Caco-2 (cell line): ENCODE data around the gene CLPSL1. TPM values are rescaled to one million over a fixed set of nuclear protein-coding genes. Genes with fewer than 3 reads are reported as not detected.

Source experiments
- BruUV-seq: library from RNA; stranded (reverse); fragments of 400-500 nt; replicated peaks from 2 replicates; lab custom pipeline; 2021; lab: Mats Ljungman, UMichigan
- CTCF ChIA-PET: fragments of 300-600 bp; sonication (Branson Sonifier 250); formaldehyde crosslinking; loops from one replicate; lab custom pipeline; 2022; ENCODE audit warnings: antibody characterized with exemption; lab: Charles Lee
- POLR2A ChIA-PET: fragments of 300-600 bp; sonication (Branson Sonifier 250); formaldehyde crosslinking; loops from one replicate; lab custom pipeline; 2022; ENCODE audit warnings: antibody characterized with exemption; lab: Charles Lee
- DNase-seq, 2 experiments: peaks; one replicate each; pipeline versions ENCODE4 v3.0.0 to v3.0.0-alpha.2; 2020 to 2022
- H3K27me3 ChIP-seq: replicated peaks from 2 replicates; pipeline ENCODE4 v1.6.0; 2011; ENCODE audit warnings: low read length; ENCODE audit not compliant: control insufficient read depth, insufficient read depth
- H3K36me3 ChIP-seq: 2 replicates; pipeline ENCODE4 v1.5.1; 2011; ENCODE audit warnings: low read length; ENCODE audit not compliant: control insufficient read depth, insufficient read depth
- H3K4me1 ChIP-seq: fragments of 250-450 bp; sonication (Bioruptor Pico); 2 replicates; pipeline ENCODE4 v1.5.1; 2020; ENCODE audit warnings: mild to moderate bottlenecking
- H3K4me3 ChIP-seq: 2 replicates; pipeline ENCODE4 v1.5.1; 2011; ENCODE audit warnings: low read depth, mild to moderate bottlenecking, control low read depth, low read length
- H3K9me3 ChIP-seq: fragments of 250-450 bp; sonication (Bioruptor Pico); 2 replicates; pipeline ENCODE4 v1.5.1; 2020; ENCODE audit warnings: mild to moderate bottlenecking, moderate library complexity
- H3K27ac Mint-ChIP-seq: one replicate; pipeline ENCODE4 v1.8.0; 2022; ENCODE audit warnings: mixed read lengths; ENCODE audit not compliant: unreplicated experiment
- H3K27me3 Mint-ChIP-seq: one replicate; pipeline ENCODE4 v1.8.0; 2022; ENCODE audit warnings: mixed read lengths; ENCODE audit not compliant: insufficient read depth, unreplicated experiment
- H3K36me3 Mint-ChIP-seq: one replicate; pipeline ENCODE4 v1.8.0; 2022; ENCODE audit warnings: mild to moderate bottlenecking, mixed read lengths; ENCODE audit not compliant: insufficient read depth, unreplicated experiment
- H3K4me1 Mint-ChIP-seq: one replicate; pipeline ENCODE4 v1.8.0; 2022; ENCODE audit warnings: low read depth, mixed read lengths; ENCODE audit not compliant: unreplicated experiment
- H3K4me3 Mint-ChIP-seq: one replicate; pipeline ENCODE4 v1.8.0; 2022; ENCODE audit warnings: mild to moderate bottlenecking, moderate library complexity, mixed read lengths; ENCODE audit not compliant: unreplicated experiment
- H3K9me3 Mint-ChIP-seq: one replicate; pipeline ENCODE4 v1.8.0; 2022; ENCODE audit warnings: mixed read lengths; ENCODE audit not compliant: unreplicated experiment
- intact Hi-C: fragments of 100-400 bp; cut with micrococcal nuclease; formaldehyde crosslinking; loops from one replicate; pipeline ENCODE4 v1.10.0; 2022; ENCODE audit not compliant: unreplicated experiment
- total RNA-seq: library from RNA; stranded (reverse); gene quantifications from 2 replicates; pipeline ENCODE4 v1.2.3, GENCODE V29; 2022
- TF ChIP-seq, protein P1 (sequence below), 2 experiments: fragments of 200-600 bp in 1 of 2; IDR thresholded peaks; 1 replicate in 1 of 2; 2 replicates in 1 of 2; pipeline versions ENCODE4 v1.5.1 to v1.8.0; 2011 to 2022; ENCODE audit warnings: antibody characterized with exemption in 1 of 2, control low read depth in 1 of 2, inconsistent platforms in 1 of 2, low read depth in 1 of 2, low read length in 1 of 2, mild to moderate bottlenecking in 1 of 2, moderate library complexity in 1 of 2; ENCODE audit not compliant: insufficient read depth in 1 of 2, severe bottlenecking in 1 of 2, unreplicated experiment in 1 of 2

CLPSL1 gene
- total RNA-seq, 1 experiment from 2014 or later: not detected

DNA sequence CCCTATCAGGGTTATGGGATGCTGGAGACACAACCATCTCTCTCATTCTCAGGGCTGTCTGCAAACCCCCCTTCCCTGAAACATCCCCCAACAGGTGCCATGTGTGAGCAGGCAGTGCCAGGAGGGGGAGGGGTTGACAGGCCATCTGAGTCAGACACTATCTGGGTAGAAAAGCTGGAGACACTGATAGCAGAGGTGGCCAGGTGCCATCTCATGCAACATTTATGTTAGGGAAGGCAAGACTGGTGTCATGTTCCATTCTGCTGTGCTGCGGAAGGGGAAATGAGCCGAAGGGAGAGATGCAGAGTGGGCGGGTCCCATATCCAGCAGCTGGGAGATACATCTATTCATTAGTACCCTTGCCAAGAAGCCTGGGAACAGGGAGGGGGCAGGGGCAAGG, 27.9 kb downstream of the CLPSL1 start:
- DNase-seq: no peak
- no peak overlapping the region for H3K4me3 ChIP-seq
- H3K36me3 Mint-ChIP-seq: no peaks in the 10 kb centered on the region
- H3K4me1 Mint-ChIP-seq: peaks cover 6% of the 10 kb centered on the region
- ChIA-PET CTCF (no interaction called here), POLR2A (no interaction called here)
- H3K27me3 Mint-ChIP-seq: no peaks in the 10 kb centered on the region
- H3K4me1 ChIP-seq: no peaks in the 10 kb centered on the region
- H3K9me3 Mint-ChIP-seq: no peaks in the 10 kb centered on the region
- H3K27me3 ChIP-seq: no peaks in the 10 kb centered on the region
- H3K36me3 ChIP-seq: no peaks in the 10 kb centered on the region
- no peaks in the 10 kb centered on the region for H3K9me3 ChIP-seq
- BruUV-seq: no TSS peak
- TF ChIP-seq, protein P1, sequence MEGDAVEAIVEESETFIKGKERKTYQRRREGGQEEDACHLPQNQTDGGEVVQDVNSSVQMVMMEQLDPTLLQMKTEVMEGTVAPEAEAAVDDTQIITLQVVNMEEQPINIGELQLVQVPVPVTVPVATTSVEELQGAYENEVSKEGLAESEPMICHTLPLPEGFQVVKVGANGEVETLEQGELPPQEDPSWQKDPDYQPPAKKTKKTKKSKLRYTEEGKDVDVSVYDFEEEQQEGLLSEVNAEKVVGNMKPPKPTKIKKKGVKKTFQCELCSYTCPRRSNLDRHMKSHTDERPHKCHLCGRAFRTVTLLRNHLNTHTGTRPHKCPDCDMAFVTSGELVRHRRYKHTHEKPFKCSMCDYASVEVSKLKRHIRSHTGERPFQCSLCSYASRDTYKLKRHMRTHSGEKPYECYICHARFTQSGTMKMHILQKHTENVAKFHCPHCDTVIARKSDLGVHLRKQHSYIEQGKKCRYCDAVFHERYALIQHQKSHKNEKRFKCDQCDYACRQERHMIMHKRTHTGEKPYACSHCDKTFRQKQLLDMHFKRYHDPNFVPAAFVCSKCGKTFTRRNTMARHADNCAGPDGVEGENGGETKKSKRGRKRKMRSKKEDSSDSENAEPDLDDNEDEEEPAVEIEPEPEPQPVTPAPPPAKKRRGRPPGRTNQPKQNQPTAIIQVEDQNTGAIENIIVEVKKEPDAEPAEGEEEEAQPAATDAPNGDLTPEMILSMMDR (IDR thresholded peaks at IDR 0.05; ENCODE audit: insufficient read depth in 1 of 2, low read depth in 1 of 2, low read length in 1 of 2, severe bottlenecking in 1 of 2, unreplicated experiment in 1 of 2): no peak
- no peak overlapping the region for H3K4me3 Mint-ChIP-seq
- H3K27ac Mint-ChIP-seq: no peak overlapping the region
- intact Hi-C loops: no loop called here

DNA sequence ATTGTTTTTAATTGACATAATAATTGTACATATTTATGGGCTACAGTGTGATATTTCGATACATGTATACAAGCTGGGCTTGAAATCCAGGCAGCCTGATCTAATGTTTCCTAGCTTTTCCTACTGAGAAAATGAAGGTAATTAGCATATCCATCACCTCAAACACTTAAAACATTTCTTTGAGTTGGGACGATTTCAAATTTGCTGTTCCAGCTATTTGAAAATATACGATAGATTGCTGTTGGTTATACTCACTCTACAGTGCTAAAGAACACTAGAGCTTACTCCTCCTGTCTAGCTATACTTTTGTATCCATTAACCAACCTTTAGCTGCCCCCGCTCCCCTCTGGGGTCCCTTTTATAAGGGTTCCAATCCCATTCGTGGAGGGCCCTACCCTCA, 29.0 kb downstream of the CLPSL1 start:
- intact Hi-C loops: no loop called here
- CTCF ChIA-PET: no interaction called here
- Mint-ChIP-seq H3K36me3 (no peaks in the 10 kb centered on the region), H3K9me3 (no peaks in the 10 kb centered on the region), H3K27ac (no peak overlapping the region), H3K4me1 (peaks cover 6% of the 10 kb centered on the region), H3K27me3 (no peaks in the 10 kb centered on the region), H3K4me3 (no peak overlapping the region)
- DNase-seq: no peak
- Histone ChIP-seq H3K27me3 (no peaks in the 10 kb centered on the region), H3K4me1 (no peaks in the 10 kb centered on the region), H3K9me3 (no peaks in the 10 kb centered on the region), H3K36me3 (no peaks in the 10 kb centered on the region), H3K4me3 (no peak overlapping the region)
- POLR2A ChIA-PET: no interaction called here
- TF ChIP-seq, protein P1 (IDR thresholded peaks at IDR 0.05; ENCODE audit: insufficient read depth in 1 of 2, low read depth in 1 of 2, low read length in 1 of 2, severe bottlenecking in 1 of 2, unreplicated experiment in 1 of 2): no peak
- BruUV-seq: no TSS peak

- Mint-ChIP-seq H3K9me3 (no peaks in the 10 kb centered on the region), H3K27ac (no peak overlapping the region), H3K27me3 (no peaks in the 10 kb centered on the region), H3K4me3 (no peak overlapping the region), H3K36me3 (no peaks in the 10 kb centered on the region), H3K4me1 (peaks cover 6% of the 10 kb centered on the region)
- Histone ChIP-seq H3K4me3 (no peak overlapping the region), H3K36me3 (no peaks in the 10 kb centered on the region), H3K4me1 (no peaks in the 10 kb centered on the region), H3K9me3 (no peaks in the 10 kb centered on the region), H3K27me3 (no peaks in the 10 kb centered on the region)
- TF ChIP-seq, protein P1 (IDR thresholded peaks at IDR 0.05; ENCODE audit: insufficient read depth in 1 of 2, low read depth in 1 of 2, low read length in 1 of 2, severe bottlenecking in 1 of 2, unreplicated experiment in 1 of 2): no peak
- CTCF ChIA-PET: no interaction called here
- intact Hi-C loops: no loop called here
- DNase-seq: no peak
- POLR2A ChIA-PET: no interaction called here
- no TSS peak for BruUV-seq
Observed at GRCh38 chr6:35810971-35811698, 30.3 kb downstream of the CLPSL1 start.
